IMR-90 (cell line): ENCODE measurements around the gene NARF. TPM values are rescaled to one million over a fixed set of nuclear protein-coding genes. Genes with fewer than 3 reads are reported as not detected.
A peak's percentile ranks its signal among the peaks of the same experiment; 100 is the strongest.

ENCODE experiments used
- ATAC-seq: fragments of 200-7000 bp; cut with Tn5 transposase; 2 replicates; pipeline ENCODE4 v1.9.1; 2020; ENCODE audit warnings: low read depth, mild to moderate bottlenecking, moderate library complexity
- BruUV-seq: library from RNA; stranded (reverse); fragments of 400-500 nt; replicated peaks from 2 replicates; lab custom pipeline; 2021; lab: Mats Ljungman, UMichigan
- CTCF ChIA-PET: fragments of 300-600 bp; formaldehyde crosslinking; extraction: SDS; loops from one replicate; lab custom pipeline; 2021; ENCODE audit warnings: antibody characterized with exemption; lab: Yijun Ruan, JAX
- POLR2A ChIA-PET: fragments of 300-600 bp; sonication (Branson Sonifier 250); formaldehyde crosslinking; loops from one replicate; lab custom pipeline; 2022; ENCODE audit warnings: antibody characterized with exemption; ENCODE audit not compliant: unreplicated experiment; lab: Charles Lee
- DNase-seq: peaks from one replicate; pipeline ENCODE4 v3.0.0; 2013
- H2AFZ ChIP-seq: replicated peaks from 2 replicates; pipeline ENCODE3; 2013; ENCODE audit warnings: low read length, mild to moderate bottlenecking; ENCODE audit not compliant: poor library complexity
- H2AK5ac ChIP-seq: 2 replicates; pipeline ENCODE4 v1.6.1; 2013; ENCODE audit warnings: low read depth, low read length, inconsistent platforms
- H2AK9ac ChIP-seq: replicated peaks from 2 replicates; pipeline ENCODE3; 2013; ENCODE audit warnings: mild to moderate bottlenecking, low read depth, low read length, moderate library complexity; ENCODE audit not compliant: poor library complexity
- H2BK120ac ChIP-seq: 2 replicates; pipeline ENCODE4 v1.6.1; 2013; ENCODE audit warnings: low read depth, low read length, inconsistent platforms
- H2BK15ac ChIP-seq: 3 replicates; pipeline ENCODE4 v1.6.1; 2013; ENCODE audit warnings: low read depth, low read length, inconsistent platforms
- H2BK20ac ChIP-seq: 2 replicates; pipeline ENCODE4 v1.6.1; 2013; ENCODE audit warnings: low read depth, mild to moderate bottlenecking, inconsistent platforms, low read length, moderate library complexity
- H2BK5ac ChIP-seq: 2 replicates; pipeline ENCODE4 v1.6.1; 2013; ENCODE audit warnings: mild to moderate bottlenecking, low read depth, low read length, inconsistent platforms; ENCODE audit not compliant: poor library complexity, severe bottlenecking
- H3K14ac ChIP-seq: replicated peaks from 2 replicates; pipeline ENCODE4 v1.6.1; 2013; ENCODE audit warnings: low read depth, low read length, inconsistent platforms
- H3K18ac ChIP-seq: 2 replicates; pipeline ENCODE4 v1.6.1; 2013; ENCODE audit warnings: low read depth, low read length, control low read depth
- H3K23ac ChIP-seq: 2 replicates; pipeline ENCODE4 v1.6.1; 2013; ENCODE audit warnings: low read depth, low read length, inconsistent platforms
- H3K27ac ChIP-seq: 2 replicates; pipeline ENCODE4 v1.5.1; 2013; ENCODE audit warnings: mild to moderate bottlenecking, control low read depth, low read length; ENCODE audit not compliant: insufficient read depth
- H3K27me3 ChIP-seq: 2 replicates; pipeline ENCODE4 v1.6.1; 2013; ENCODE audit warnings: low read length; ENCODE audit not compliant: control insufficient read depth, insufficient read depth
- H3K36me3 ChIP-seq: 2 replicates; pipeline ENCODE4 v1.6.1; 2013; ENCODE audit warnings: low read length, mixed read lengths; ENCODE audit not compliant: control insufficient read depth, insufficient read depth
- H3K4ac ChIP-seq: 2 replicates; pipeline ENCODE4 v1.6.1; 2013; ENCODE audit warnings: low read depth, low read length, inconsistent platforms
- H3K4me1 ChIP-seq: 2 replicates; pipeline ENCODE4 v1.6.1; 2013; ENCODE audit warnings: low read length, mixed read lengths; ENCODE audit not compliant: control insufficient read depth, insufficient read depth
- H3K4me2 ChIP-seq: 2 replicates; pipeline ENCODE4 v1.6.1; 2013; ENCODE audit warnings: low read depth, mild to moderate bottlenecking, control low read depth, low read length, moderate library complexity
- H3K4me3 ChIP-seq: 2 replicates; pipeline ENCODE4 v1.5.1; 2013; ENCODE audit warnings: low read depth, mild to moderate bottlenecking, control low read depth, low read length, moderate library complexity; ENCODE audit not compliant: insufficient read depth
- H3K56ac ChIP-seq: 2 replicates; pipeline ENCODE4 v1.6.1; 2013; ENCODE audit warnings: low read length, inconsistent platforms; ENCODE audit not compliant: insufficient read depth; ENCODE audit errors: extremely low read depth
- H3K79me1 ChIP-seq, 2 experiments: 2 replicates each; pipeline ENCODE4 v1.6.1; 2013; ENCODE audit warnings: low read length in 2 of 2, inconsistent platforms in 1 of 2, low read depth in 1 of 2
- H3K9ac ChIP-seq: 2 replicates; pipeline ENCODE4 v1.6.1; 2013; ENCODE audit warnings: low read depth, low read length, control low read depth
- H3K9me1 ChIP-seq: 2 replicates; pipeline ENCODE4 v1.6.1; 2013; ENCODE audit warnings: low read length, inconsistent platforms; ENCODE audit not compliant: insufficient read depth
- H3K9me3 ChIP-seq: 2 replicates; pipeline ENCODE4 v1.6.1; 2013; ENCODE audit warnings: low read length; ENCODE audit not compliant: control insufficient read depth, insufficient read depth
- H4K20me1 ChIP-seq: 2 replicates; pipeline ENCODE4 v1.6.1; 2013; ENCODE audit warnings: low read length, inconsistent platforms; ENCODE audit not compliant: insufficient read depth
- H4K5ac ChIP-seq: 2 replicates; pipeline ENCODE4 v1.6.1; 2013; ENCODE audit warnings: mild to moderate bottlenecking, low read depth, low read length, control low read depth
- H4K8ac ChIP-seq, 2 experiments: 2 replicates each; pipeline ENCODE4 v1.6.1; 2013; ENCODE audit warnings: low read depth in 2 of 2, low read length in 2 of 2, control low read depth in 1 of 2, inconsistent platforms in 1 of 2
- H4K91ac ChIP-seq: 2 replicates; pipeline ENCODE4 v1.6.1; 2013; ENCODE audit warnings: low read depth, low read length, inconsistent platforms; ENCODE audit not compliant: insufficient read depth
- CHD1 ChIP-seq: IDR thresholded peaks from 2 replicates; pipeline ENCODE4 v1.6.1; 2012; ENCODE audit warnings: low read depth, low read length, improper control_type of control experiment
- FOS ChIP-seq: fragments of 150-350 bp; IDR thresholded peaks from 2 replicates; pipeline ENCODE4 v1.6.1; 2016; ENCODE audit warnings: low read depth, low read length
- SMC3 ChIP-seq: fragments of 150-350 bp; IDR thresholded peaks from 2 replicates; pipeline ENCODE4 v1.6.1; 2016; ENCODE audit warnings: low read depth, mild to moderate bottlenecking, antibody characterized with exemption, low read length, moderate library complexity
- WGBS, 2 experiments: methylation state at CpG; one replicate each; pipeline versions ENCODE4 v1.1.5 to v1.1.7; 2013; ENCODE audit warnings: missing lambda C conversion rate in 2 of 2; ENCODE audit not compliant: insufficient read length in 1 of 2; ENCODE audit errors: extremely low coverage in 2 of 2; 5-methylcytosine and 5-hydroxymethylcytosine counted together
- dilution Hi-C: fragments of 300-500 bp; cut with HindIII; formaldehyde crosslinking; loops from one replicate; pipeline ENCODE4 v1.14.3; 2018; ENCODE audit warnings: low sequenced_read_pairs; ENCODE audit not compliant: unreplicated experiment
- in situ Hi-C: fragments of 300-500 bp; cut with MboI; formaldehyde crosslinking; loops from 3 replicates; pipeline ENCODE4 v1.14.3; 2019; ENCODE audit warnings: low sequenced_read_pairs, inconsistent platforms, mixed read lengths
- intact Hi-C: fragments of 100-400 bp; cut with micrococcal nuclease; formaldehyde crosslinking; loops from 2 replicates; pipeline ENCODE4 v1.10.0; 2022
- polyA plus RNA-seq, 3 experiments: library from polyadenylated mRNA; depleted of rRNA; stranded (reverse); fragments of >200 nt; gene quantifications; 2 replicates each; pipeline ENCODE4 v1.2.3, GENCODE V29; 2012; ENCODE audit warnings: low replicate concordance in 1 of 3
- total RNA-seq: library from RNA; depleted of rRNA; stranded (reverse); fragments of >200 nt; gene quantifications from 2 replicates; pipeline ENCODE4 v1.2.3, GENCODE V29; 2012
- TF ChIP-seq, protein P1 (sequence below): fragments of 150-350 bp; IDR thresholded peaks from 2 replicates; pipeline ENCODE4 v1.6.1; 2017; ENCODE audit warnings: mild to moderate bottlenecking, antibody characterized with exemption, low read length, low read depth

NARF gene
- total and polyA plus RNA-seq, 2 of the 4 experiments (the other 2 are of a cell fraction): 83.7 to 94.8 TPM

- TF ChIP-seq FOS: no peak
Measured at GRCh38 chr17:82441691-82442487, 16.7 kb upstream of the NARF start (continued).

- Histone ChIP-seq H3K9me3 (no peaks in the 10 kb centered on the region), H3K18ac (no peak overlapping the region), H3K56ac (no peak overlapping the region), H3K27me3 (no peaks in the 10 kb centered on the region), H3K4me3 (no peak overlapping the region), H2BK15ac (no peak overlapping the region), H4K5ac (no peak overlapping the region), H2BK5ac (no peak overlapping the region), H3K27ac (no peak overlapping the region), H3K14ac (no peak overlapping the region), H2AFZ (no peak overlapping the region), H3K4me2 (no peak overlapping the region), H3K9me1 (peaks cover 1% of the 10 kb centered on the region; the same call in 1 of the 2 replicates), H3K4ac (no peak overlapping the region), H2AK5ac (no peak overlapping the region), H4K91ac (no peak overlapping the region), H3K23ac (no peak overlapping the region), H3K36me3 (peaks cover 40% of the 10 kb centered on the region), H3K9ac (no peak overlapping the region), H3K79me1 (peaks cover 4 to 20% of the 10 kb centered on the region in 2 experiments), H2BK120ac (no peak overlapping the region), H4K20me1 (peaks cover 18% of the 10 kb centered on the region), H2BK20ac (no peak overlapping the region), H2AK9ac (no peak overlapping the region), H3K4me1 (no peaks in the 10 kb centered on the region; the same call in 1 of the 2 replicates), H4K8ac (no peak overlapping the region)
- POLR2A ChIA-PET: no interaction called here
- ATAC-seq: no peak
- TSS peak; percentile 79 for BruUV-seq
- TF ChIP-seq SMC3 (no peak), CHD1 (no peak)
- TF ChIP-seq, protein P1, sequence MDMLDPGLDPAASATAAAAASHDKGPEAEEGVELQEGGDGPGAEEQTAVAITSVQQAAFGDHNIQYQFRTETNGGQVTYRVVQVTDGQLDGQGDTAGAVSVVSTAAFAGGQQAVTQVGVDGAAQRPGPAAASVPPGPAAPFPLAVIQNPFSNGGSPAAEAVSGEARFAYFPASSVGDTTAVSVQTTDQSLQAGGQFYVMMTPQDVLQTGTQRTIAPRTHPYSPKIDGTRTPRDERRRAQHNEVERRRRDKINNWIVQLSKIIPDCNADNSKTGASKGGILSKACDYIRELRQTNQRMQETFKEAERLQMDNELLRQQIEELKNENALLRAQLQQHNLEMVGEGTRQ: no peak
- 91% methylated on average over 9 of the region's 28 CpGs; no CpG with 5 or more reads in 1 of the 2 experiments for WGBS, 2 experiments
- CTCF ChIA-PET: no interaction called here
- intact Hi-C loops: no loop called here
- no peak for DNase-seq
- dilution Hi-C loops: no loop called here
- in situ Hi-C loops: no loop called here
Measured at GRCh38 chr17:82442643-82443464, 15.7 kb upstream of the NARF start.
